Measurements from ENCODE around the gene PTPRN2. TPM values are rescaled to one million over a fixed set of nuclear protein-coding genes. Genes with fewer than 3 reads are reported as not detected.
"Not testable (repeated sequence)": the region's sequence is repeated elsewhere in the genome, so short reads cannot be mapped to it uniquely, and the experiment has no call there.

PTPRN2 gene
- total RNA-seq, 1 donor from 2014 or later: 15.4 TPM

DNA sequence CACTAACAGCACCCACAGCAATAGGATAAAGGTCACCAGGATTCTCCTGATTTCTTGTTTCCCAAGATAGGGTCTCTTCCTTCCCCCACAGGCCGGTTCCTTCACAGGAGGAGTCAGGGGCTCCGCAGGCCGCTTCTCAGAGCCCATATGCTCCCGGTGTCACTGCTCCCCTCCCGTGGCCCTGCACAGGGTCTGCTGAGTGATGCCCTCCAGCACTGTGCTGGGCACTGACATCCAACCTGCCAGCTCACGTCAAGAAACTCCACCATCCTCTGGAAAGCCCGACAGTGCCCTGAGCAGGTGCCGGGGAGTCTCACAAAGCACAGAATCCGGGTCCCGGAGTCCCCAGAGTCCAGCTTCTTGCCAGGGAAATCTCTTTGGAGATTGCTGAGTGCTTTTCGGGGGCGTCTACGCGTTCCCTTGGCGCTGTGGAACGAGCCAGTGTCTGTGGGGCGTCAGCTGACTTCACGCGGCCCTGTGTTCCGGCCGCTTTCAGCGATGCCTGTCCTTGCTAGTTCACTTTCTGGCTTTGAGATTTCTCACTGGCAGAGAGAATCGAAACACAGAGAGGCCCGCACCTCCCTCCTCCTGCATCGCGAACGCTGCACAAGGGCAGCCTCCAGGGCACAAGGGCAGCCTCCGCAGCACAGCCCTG, 683.3 kb downstream of the PTPRN2 start:
- Mint-ChIP-seq H3K27ac (no peak overlapping the region), H3K36me3 (no peaks in the 10 kb centered on the region), H3K9me3 (peaks cover 5% of the 10 kb centered on the region), H3K4me1 (ENCODE audit: unreplicated experiment) (peaks cover 14% of the 10 kb centered on the region), H3K4me3 (no peak overlapping the region), H3K27me3 (peaks cover 2% of the 10 kb centered on the region)
- no peak for DNase-seq (ENCODE audit: extremely low spot score, unreplicated experiment)
- TF ChIP-seq, protein P1, sequence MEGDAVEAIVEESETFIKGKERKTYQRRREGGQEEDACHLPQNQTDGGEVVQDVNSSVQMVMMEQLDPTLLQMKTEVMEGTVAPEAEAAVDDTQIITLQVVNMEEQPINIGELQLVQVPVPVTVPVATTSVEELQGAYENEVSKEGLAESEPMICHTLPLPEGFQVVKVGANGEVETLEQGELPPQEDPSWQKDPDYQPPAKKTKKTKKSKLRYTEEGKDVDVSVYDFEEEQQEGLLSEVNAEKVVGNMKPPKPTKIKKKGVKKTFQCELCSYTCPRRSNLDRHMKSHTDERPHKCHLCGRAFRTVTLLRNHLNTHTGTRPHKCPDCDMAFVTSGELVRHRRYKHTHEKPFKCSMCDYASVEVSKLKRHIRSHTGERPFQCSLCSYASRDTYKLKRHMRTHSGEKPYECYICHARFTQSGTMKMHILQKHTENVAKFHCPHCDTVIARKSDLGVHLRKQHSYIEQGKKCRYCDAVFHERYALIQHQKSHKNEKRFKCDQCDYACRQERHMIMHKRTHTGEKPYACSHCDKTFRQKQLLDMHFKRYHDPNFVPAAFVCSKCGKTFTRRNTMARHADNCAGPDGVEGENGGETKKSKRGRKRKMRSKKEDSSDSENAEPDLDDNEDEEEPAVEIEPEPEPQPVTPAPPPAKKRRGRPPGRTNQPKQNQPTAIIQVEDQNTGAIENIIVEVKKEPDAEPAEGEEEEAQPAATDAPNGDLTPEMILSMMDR (conservative IDR thresholded peaks at IDR 0.05): no peak

DNA sequence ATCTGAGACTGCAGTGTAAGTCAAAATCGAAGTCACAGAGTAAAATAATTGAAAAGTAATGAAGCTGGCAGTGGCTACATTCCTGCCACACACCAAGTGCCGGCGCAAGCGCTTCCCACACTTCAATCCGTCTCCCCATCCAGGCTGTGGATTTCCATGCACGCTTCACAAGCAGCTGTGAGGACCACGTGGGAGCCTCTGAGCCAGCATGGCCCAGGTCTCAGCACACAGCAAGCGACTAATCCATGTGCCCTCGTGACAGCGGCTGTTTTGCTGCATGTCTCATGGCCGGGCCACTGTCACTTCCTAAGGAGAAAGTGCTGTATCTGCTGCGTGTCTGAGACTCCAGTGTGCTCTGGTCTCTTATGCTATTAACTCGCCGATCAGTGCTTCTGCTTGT, 683.9 kb downstream of the PTPRN2 start:
- Mint-ChIP-seq H3K27ac (no peak overlapping the region), H3K36me3 (no peaks in the 10 kb centered on the region), H3K9me3 (peaks cover 5% of the 10 kb centered on the region), H3K27me3 (peaks cover 2% of the 10 kb centered on the region), H3K4me1 (ENCODE audit: unreplicated experiment) (peaks cover 19% of the 10 kb centered on the region), H3K4me3 (no peak overlapping the region)
- DNase-seq (ENCODE audit: extremely low spot score, unreplicated experiment): no peak
- TF ChIP-seq, protein P1 (conservative IDR thresholded peaks at IDR 0.05): no peak

DNA sequence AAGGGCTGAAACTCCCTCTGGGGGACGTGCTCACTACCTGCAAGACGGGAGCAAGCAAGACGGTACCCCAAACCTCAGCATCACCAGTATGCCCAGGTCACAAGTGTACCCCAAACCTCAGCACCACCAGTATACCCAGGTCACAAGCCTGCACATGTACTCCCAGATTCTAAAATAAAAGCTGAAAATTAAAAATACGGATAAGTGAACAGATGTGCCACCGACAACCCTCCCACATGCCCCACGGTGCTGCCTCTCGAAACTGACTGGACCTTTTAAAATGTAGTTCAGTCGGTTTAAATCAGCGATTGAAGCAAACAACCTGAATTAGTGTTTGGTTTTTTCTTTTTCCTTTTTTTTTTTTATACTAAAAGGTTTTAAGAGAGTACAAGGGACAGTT, 684.3 kb downstream of the PTPRN2 start:
- Mint-ChIP-seq H3K27me3 (peaks cover 2% of the 10 kb centered on the region), H3K9me3 (peaks cover 5% of the 10 kb centered on the region), H3K4me3 (no peak overlapping the region), H3K27ac (no peak overlapping the region), H3K4me1 (ENCODE audit: unreplicated experiment) (peaks cover 19% of the 10 kb centered on the region), H3K36me3 (no peaks in the 10 kb centered on the region)
- TF ChIP-seq, protein P1 (conservative IDR thresholded peaks at IDR 0.05): no peak
- no peak for DNase-seq (ENCODE audit: extremely low spot score, unreplicated experiment)

DNA sequence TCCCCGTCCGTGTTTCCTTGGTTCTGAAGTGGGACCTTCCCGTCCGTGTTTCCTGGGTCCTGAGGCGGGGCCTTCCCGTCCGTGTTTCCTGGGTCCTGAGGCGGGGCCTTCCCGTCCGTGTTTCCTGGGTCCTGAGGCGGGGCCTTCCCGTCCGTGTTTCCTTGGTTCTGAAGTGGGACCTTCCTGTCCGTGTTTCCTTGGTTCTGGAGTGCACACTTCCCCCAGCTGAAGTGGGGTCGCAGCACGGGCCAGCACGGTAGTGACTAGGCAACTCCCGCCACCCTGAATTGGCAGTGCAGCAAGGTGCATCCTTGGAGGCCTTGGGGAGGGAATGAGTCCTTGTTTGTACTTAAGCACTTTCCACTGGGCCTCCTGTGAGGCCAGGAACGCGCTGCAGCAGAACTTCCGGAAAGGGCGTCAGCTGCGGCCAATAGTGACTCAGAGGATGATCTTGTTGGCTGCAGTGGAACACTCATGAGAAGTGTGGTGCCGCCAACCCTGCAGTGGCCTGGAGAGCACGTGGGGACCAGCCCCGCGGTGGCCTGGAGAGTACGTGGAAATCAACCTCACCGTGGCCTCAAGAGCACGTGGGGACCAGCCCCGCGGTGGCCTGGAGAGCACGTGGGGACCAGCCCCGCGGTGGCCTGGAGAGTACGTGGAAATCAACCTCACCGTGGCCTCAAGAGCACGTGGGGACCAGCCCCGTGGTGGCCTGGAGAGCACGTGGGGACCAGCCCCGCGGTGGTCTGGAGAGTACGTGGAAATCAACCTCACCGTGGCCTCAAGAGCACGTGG, 685.6 kb downstream of the PTPRN2 start:
- H3K27me3 Mint-ChIP-seq; H3K27ac Mint-ChIP-seq; H3K9me3 Mint-ChIP-seq; H3K4me3 Mint-ChIP-seq; H3K36me3 Mint-ChIP-seq; DNase-seq (ENCODE audit: extremely low spot score, unreplicated experiment): not testable (repeated sequence)
- peaks cover 19% of the 10 kb centered on the region for H3K4me1 Mint-ChIP-seq (ENCODE audit: unreplicated experiment)

DNA sequence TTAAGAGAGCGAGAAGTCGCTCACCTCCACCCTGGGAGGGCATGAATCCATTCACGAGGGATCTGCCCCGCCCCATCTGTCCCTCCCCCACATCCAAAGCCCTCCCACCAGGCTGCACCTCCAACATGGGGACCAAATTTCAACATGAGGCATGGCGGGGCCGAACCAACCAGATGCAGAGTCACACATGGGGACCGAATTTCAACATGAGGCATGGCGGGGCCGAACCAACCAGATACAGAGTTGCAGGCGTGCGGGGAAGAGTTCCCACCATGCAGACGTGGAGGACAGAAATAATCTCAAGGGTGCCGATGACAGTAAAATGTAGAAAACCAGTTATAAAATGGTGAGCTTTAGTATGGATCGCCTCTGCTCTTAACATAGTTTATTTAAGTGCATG, 686.5 kb downstream of the PTPRN2 start:
- H3K27me3 Mint-ChIP-seq: peaks cover 8% of the 10 kb centered on the region
- peaks cover 19% of the 10 kb centered on the region for H3K4me1 Mint-ChIP-seq (ENCODE audit: unreplicated experiment)
- no peak for DNase-seq (ENCODE audit: extremely low spot score, unreplicated experiment)
- no peak overlapping the region for H3K27ac Mint-ChIP-seq
- H3K4me3 Mint-ChIP-seq: no peak overlapping the region
- no peaks in the 10 kb centered on the region for H3K36me3 Mint-ChIP-seq
- peaks cover 5% of the 10 kb centered on the region for H3K9me3 Mint-ChIP-seq
- TF ChIP-seq, protein P1 (conservative IDR thresholded peaks at IDR 0.05): no peak

DNA sequence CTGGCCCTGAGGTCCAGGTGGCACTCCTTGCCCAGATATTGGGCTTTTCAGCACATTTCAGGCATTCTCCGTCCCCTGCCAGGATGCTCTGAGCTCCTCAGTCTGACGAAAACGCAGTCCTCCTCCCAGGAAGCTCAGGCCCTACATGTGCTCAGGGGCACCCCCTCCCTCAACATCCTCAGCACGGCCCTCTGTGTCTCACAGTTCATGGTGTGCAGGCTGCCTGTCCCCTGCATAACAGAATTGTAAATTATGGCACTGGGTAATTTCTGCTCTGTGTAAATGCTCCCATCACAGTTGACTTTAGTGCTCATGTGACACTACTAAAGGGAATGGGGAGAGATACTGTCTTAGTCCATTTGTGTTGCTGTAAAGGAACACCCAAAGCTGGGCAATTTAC, 687.1 kb downstream of the PTPRN2 start:
- Mint-ChIP-seq H3K4me1 (ENCODE audit: unreplicated experiment) (peaks cover 19% of the 10 kb centered on the region), H3K27me3 (peaks cover 10% of the 10 kb centered on the region), H3K27ac (no peak overlapping the region), H3K4me3 (no peak overlapping the region), H3K9me3 (peaks cover 5% of the 10 kb centered on the region), H3K36me3 (no peaks in the 10 kb centered on the region)
- DNase-seq (ENCODE audit: extremely low spot score, unreplicated experiment): no peak
- TF ChIP-seq, protein P1 (conservative IDR thresholded peaks at IDR 0.05): no peak

All from type B pancreatic cell (in vitro differentiated cells).